HG02798 (cell line): ENCODE data around the gene TBC1D24.
"Not testable (repeated sequence)": the region's sequence is repeated elsewhere in the genome, so short reads cannot be mapped to it uniquely, and the experiment has no call there.

Source experiments
- ATAC-seq: cut with Tn5 transposase; IDR thresholded peaks from one replicate; pipeline ENCODE4 v1.9.1; 2021; ENCODE audit warnings: mild to moderate bottlenecking; ENCODE audit not compliant: unreplicated experiment, poor library complexity

The TBC1D24 gene

DNA sequence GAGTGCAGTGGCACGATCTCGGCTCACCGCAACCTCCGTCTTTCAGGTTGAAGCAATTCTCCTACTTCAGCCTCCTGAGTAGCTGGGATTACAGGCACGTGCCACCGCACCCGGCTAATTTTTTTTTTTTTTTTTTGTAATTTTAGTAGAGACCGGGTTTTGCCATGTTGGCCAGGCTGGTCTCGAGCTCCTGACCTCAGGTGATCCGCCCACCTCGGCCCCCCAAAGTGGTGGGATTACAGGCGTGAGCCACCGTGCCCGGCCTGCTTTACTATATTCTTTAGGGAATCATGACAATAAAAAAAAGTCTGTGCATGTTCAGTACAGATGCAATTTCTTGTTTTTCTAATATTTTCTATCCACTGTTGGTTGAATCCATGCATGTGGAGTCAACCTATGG is 68.8 kb downstream of the TBC1D24 start:
- not testable (repeated sequence) for ATAC-seq

DNA sequence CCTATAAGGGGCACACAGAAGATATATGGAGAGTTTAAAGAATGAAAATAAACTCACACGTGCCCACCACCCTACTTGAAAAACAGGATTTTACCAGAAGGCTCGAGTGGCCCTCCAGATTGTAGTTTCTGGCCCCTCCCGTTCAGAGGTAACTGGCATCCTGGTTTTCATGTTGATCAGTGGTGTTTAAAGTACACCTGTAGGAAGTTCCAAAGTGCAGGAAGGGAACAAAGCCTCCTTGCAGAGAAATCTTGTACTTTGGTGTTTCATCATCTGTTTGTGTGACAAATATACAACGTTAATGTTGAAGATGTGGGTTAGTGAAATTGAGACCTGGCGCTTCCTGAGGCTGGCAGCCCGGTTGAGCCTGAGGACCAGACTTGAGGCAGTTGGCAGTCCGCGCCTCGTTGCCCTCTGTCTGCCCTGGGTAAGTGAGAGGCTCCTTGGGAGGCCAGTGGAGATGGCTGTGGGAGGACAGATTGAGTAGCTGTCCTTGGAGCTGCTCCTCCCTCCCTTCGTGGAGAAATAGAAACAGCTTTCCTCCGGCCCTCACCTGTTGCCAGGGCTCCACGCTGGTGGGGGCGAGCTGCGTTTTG is 75.5 kb downstream of the TBC1D24 start:
- ATAC-seq: not testable (repeated sequence)

DNA sequence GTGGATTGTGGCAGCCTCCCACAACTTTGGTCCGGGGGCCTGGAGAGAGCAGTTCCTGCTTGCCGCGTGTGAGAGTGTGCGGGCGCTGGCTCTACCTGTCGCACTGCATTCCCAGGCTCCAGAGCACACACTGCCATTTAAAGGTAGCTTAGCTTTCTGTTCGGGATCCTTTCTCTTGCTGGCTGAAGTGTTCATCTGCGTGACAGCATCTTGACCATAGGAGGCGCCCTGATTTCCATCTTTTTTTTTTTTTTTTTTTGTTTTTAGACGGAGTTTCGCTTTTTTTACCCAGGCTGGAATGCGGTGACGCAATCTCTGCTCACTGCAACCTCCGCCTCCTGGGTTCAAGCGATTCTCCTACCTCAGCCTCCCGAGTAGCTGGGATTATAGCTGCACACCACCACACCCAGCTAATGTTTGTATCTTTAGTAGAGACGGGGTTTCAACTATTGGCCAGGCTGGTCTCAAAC is 76.5 kb downstream of the TBC1D24 start:
- ATAC-seq: not testable (repeated sequence)

DNA sequence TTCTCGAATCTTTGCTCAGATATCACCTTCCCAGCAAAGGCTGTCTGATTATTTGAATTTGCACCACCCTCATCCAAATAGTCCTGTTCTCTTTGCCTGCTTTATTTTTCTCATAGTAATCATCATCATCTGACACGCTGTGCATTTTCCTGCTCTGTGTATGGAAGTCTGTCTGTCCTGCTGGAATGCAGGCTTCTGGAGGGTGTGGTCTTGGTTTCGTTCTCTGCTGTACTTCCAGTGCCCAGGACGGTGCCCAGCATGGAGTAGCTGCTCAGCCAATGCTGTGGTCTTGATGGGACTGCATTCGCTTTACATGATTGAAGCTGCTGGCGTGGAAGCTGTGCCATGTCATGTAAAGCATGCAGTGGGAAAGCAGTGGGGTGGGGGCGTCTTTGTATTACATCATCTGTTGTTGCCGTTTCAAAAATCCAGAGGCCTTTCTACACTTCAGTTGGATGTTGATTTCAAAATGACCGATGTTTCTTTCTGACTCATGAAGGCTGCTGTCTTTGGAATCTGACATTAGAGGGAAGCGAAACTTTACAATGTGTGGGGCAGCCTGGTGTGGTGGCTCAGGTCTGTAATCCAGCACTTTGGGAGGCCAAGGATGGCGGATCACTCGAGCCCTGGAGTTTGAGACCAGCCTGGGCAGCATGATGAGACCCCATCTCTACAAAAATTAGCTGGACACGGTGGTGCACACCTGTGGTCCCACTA is 79.9 kb downstream of the TBC1D24 start:
- ATAC-seq: not testable (repeated sequence)
